SU-DHL-6 (cell line): ENCODE measurements around the gene IFNG-AS1.

Experiments
- EZH2phosphoT487 ChIP-seq: fragments of 200-600 bp; sonication (generic), shearing (Covaris generic); conservative IDR thresholded peaks from 2 replicates; pipeline ENCODE4 v1.6.1; 2018; ENCODE audit warnings: mild to moderate bottlenecking, antibody characterized with exemption, low read length, moderate library complexity, mixed read lengths
- TF ChIP-seq, protein P1 (sequence below): fragments of 200-600 bp; sonication (generic); IDR thresholded peaks from one replicate; pipeline ENCODE4 v1.5.1; 2017; ENCODE audit warnings: antibody characterized with exemption, mild to moderate bottlenecking, low read length, moderate library complexity; ENCODE audit not compliant: insufficient read depth, poor library complexity, severe bottlenecking

DNA sequence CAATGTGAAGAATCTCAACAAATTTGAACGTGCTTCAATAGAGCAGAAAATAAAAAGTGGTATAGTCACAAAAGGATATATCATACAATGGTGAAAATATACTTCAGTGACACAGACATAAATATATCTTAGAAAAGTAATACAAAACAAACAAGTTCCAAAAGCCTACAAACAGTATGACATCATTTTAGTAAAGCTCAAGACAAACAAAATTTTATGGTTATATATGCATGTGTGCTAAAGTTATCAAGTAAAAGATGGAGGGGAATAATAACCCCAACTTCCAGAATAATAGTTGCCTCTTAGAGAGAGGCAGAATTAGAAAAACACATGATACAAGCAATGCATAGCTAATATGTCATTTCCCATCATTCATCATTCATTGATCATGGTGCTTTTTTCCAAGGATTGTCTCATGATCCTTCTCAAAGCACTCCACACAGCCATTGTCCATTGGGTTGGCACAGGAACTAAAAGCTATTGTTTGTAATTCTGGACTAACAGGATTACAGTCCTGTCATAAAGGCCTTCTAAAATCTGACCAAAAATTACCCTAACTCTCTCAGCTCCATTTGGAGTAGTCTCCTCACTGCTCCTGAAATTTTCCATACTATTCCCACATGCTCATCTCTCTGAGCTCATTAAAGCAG lies 59.5 kb downstream of the IFNG-AS1 start:
- TF ChIP-seq, protein P1, sequence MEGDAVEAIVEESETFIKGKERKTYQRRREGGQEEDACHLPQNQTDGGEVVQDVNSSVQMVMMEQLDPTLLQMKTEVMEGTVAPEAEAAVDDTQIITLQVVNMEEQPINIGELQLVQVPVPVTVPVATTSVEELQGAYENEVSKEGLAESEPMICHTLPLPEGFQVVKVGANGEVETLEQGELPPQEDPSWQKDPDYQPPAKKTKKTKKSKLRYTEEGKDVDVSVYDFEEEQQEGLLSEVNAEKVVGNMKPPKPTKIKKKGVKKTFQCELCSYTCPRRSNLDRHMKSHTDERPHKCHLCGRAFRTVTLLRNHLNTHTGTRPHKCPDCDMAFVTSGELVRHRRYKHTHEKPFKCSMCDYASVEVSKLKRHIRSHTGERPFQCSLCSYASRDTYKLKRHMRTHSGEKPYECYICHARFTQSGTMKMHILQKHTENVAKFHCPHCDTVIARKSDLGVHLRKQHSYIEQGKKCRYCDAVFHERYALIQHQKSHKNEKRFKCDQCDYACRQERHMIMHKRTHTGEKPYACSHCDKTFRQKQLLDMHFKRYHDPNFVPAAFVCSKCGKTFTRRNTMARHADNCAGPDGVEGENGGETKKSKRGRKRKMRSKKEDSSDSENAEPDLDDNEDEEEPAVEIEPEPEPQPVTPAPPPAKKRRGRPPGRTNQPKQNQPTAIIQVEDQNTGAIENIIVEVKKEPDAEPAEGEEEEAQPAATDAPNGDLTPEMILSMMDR: no peak
- TF ChIP-seq EZH2phosphoT487: no peak
